Neural cell (in vitro differentiated cells): ENCODE measurements around the gene PRKCSH. TPM values are rescaled to one million over a fixed set of nuclear protein-coding genes. Genes with fewer than 3 reads are reported as not detected.

Experiments
- H2AFZ ChIP-seq: fragments of 200-600, 300-800 bp; sonication (generic), shearing (Covaris generic); 2 replicates; pipeline ENCODE4 v1.6.0; 2014; ENCODE audit warnings: low read depth, mild to moderate bottlenecking, antibody characterized with exemption, low read length, moderate library complexity
- H3F3A ChIP-seq: fragments of 200-600 bp; shearing (Covaris generic); 2 replicates; pipeline ENCODE4 v1.6.1; 2016; ENCODE audit warnings: mild to moderate bottlenecking, moderate library complexity, mixed read lengths, antibody characterized with exemption, low read length; ENCODE audit not compliant: insufficient read depth, poor library complexity, severe bottlenecking
- H3K27ac ChIP-seq: fragments of 200-600, 300-800 bp; sonication (generic), shearing (Covaris generic); 2 replicates; pipeline ENCODE4 v1.5.1; 2014; ENCODE audit warnings: mild to moderate bottlenecking, low read length, moderate library complexity
- H3K27me3 ChIP-seq: fragments of 300-800, 200-600 bp; sonication (generic), shearing (Covaris generic); 2 replicates; pipeline ENCODE4 v1.6.0; 2014; ENCODE audit warnings: mild to moderate bottlenecking, low read depth, low read length, moderate library complexity; ENCODE audit not compliant: insufficient read depth
- H3K36me3 ChIP-seq: fragments of 300-800, 200-600 bp; sonication (generic), shearing (Covaris generic); 2 replicates; pipeline ENCODE4 v1.5.1; 2014; ENCODE audit warnings: mild to moderate bottlenecking, antibody characterized with exemption, low read length, moderate library complexity; ENCODE audit not compliant: insufficient read depth
- H3K4me2 ChIP-seq: fragments of 300-800, 200-600 bp; sonication (generic), shearing (Covaris generic); 2 replicates; pipeline ENCODE4 v1.6.0; 2014; ENCODE audit warnings: mild to moderate bottlenecking, low read length
- H3K4me3 ChIP-seq: fragments of 300-800, 200-600 bp; sonication (generic), shearing (Covaris generic); 2 replicates; pipeline ENCODE4 v1.5.1; 2014; ENCODE audit warnings: mild to moderate bottlenecking, low read length, moderate library complexity
- H3K79me2 ChIP-seq: fragments of 200-600 bp; shearing (Covaris generic); replicated peaks from 2 replicates; pipeline ENCODE4 v1.6.0; 2014; ENCODE audit warnings: mild to moderate bottlenecking, low read length, moderate library complexity; ENCODE audit not compliant: insufficient read depth
- H3K9ac ChIP-seq: fragments of 300-800, 200-600 bp; sonication (generic), shearing (Covaris generic); 2 replicates; pipeline ENCODE4 v1.6.1; 2016; ENCODE audit warnings: mild to moderate bottlenecking, low read length, mixed read lengths
- H3K9me2 ChIP-seq: fragments of 200-600 bp; shearing (Covaris generic); 2 replicates; pipeline ENCODE4 v1.6.1; 2016; ENCODE audit warnings: mild to moderate bottlenecking, low read length, mixed read lengths; ENCODE audit not compliant: insufficient read depth
- H3K9me3 ChIP-seq: fragments of 200-600, 300-800 bp; sonication (generic), shearing (Covaris generic); 2 replicates; pipeline ENCODE4 v1.6.1; 2016; ENCODE audit warnings: mild to moderate bottlenecking, mixed run types, low read length, moderate library complexity, mixed read lengths
- H4K20me1 ChIP-seq: fragments of 200-600 bp; shearing (Covaris generic); 2 replicates; pipeline ENCODE4 v1.6.1; 2016; ENCODE audit warnings: mild to moderate bottlenecking, mixed run types; ENCODE audit not compliant: insufficient read depth
- EP300 ChIP-seq: fragments of 450-650 bp; conservative IDR thresholded peaks from 2 replicates; pipeline ENCODE4 v1.6.1; 2014; ENCODE audit warnings: antibody characterized with exemption, mild to moderate bottlenecking, moderate library complexity; ENCODE audit not compliant: poor library complexity, severe bottlenecking
- EZH2 ChIP-seq: fragments of 200-600, 300-800 bp; shearing (Covaris generic), sonication (generic); IDR thresholded peaks from 2 replicates; pipeline ENCODE4 v1.6.1; 2014; ENCODE audit warnings: antibody characterized with exemption, low read length, borderline replicate concordance, mild to moderate bottlenecking; ENCODE audit not compliant: insufficient read depth, poor library complexity, severe bottlenecking
- MXI1 ChIP-seq: fragments of 450-650 bp; conservative IDR thresholded peaks from 2 replicates; pipeline ENCODE4 v1.6.1; 2014; ENCODE audit warnings: antibody characterized with exemption, mild to moderate bottlenecking; ENCODE audit not compliant: poor library complexity, severe bottlenecking
- POLR2AphosphoS5 ChIP-seq: IDR thresholded peaks from 2 replicates; pipeline ENCODE4 v1.6.1; 2012
- RAD21 ChIP-seq: fragments of 450-650 bp; conservative IDR thresholded peaks from 2 replicates; pipeline ENCODE4 v1.6.1; 2014; ENCODE audit warnings: antibody characterized with exemption, mild to moderate bottlenecking, moderate library complexity
- SMC3 ChIP-seq: fragments of 450-650 bp; conservative IDR thresholded peaks from 2 replicates; pipeline ENCODE4 v1.6.1; 2014; ENCODE audit warnings: antibody characterized with exemption, mild to moderate bottlenecking, moderate library complexity; ENCODE audit not compliant: poor library complexity
- TAF1 ChIP-seq: IDR thresholded peaks from 2 replicates; pipeline ENCODE4 v1.6.1; 2012; ENCODE audit warnings: low read depth
- polyA plus RNA-seq: library from polyadenylated mRNA; depleted of rRNA; stranded (reverse); fragments of >200 nt; gene quantifications from 2 replicates; pipeline ENCODE4 v1.2.3, GENCODE V29; 2014
- TF ChIP-seq, protein P1 (sequence below): IDR thresholded peaks from 2 replicates; pipeline ENCODE4 v1.6.1; 2012; ENCODE audit warnings: borderline replicate concordance
- TF ChIP-seq, protein P2 (sequence below): fragments of 450-650 bp; IDR thresholded peaks from 2 replicates; pipeline ENCODE4 v1.5.1; 2014; ENCODE audit warnings: antibody characterized with exemption, mild to moderate bottlenecking, moderate library complexity; ENCODE audit not compliant: poor library complexity, severe bottlenecking

PRKCSH gene
- polyA plus RNA-seq, 1 donor from 2014 or later: 29.6 TPM

- no peaks in the 10 kb centered on the region for H3F3A ChIP-seq
- H3K9me2 ChIP-seq: no peaks in the 10 kb centered on the region
- H3K9ac ChIP-seq: no peak overlapping the region
- H3K27me3 ChIP-seq: no peaks in the 10 kb centered on the region
- no peak overlapping the region for H2AFZ ChIP-seq
- no peaks in the 10 kb centered on the region for H3K79me2 ChIP-seq
- H4K20me1 ChIP-seq: no peaks in the 10 kb centered on the region
- TF ChIP-seq MXI1: no peak
- no peak for TF ChIP-seq EP300
- TF ChIP-seq SMC3: no peak
- no peak for TF ChIP-seq EZH2
- TF ChIP-seq POLR2AphosphoS5: no peak
- TF ChIP-seq, protein P1, sequence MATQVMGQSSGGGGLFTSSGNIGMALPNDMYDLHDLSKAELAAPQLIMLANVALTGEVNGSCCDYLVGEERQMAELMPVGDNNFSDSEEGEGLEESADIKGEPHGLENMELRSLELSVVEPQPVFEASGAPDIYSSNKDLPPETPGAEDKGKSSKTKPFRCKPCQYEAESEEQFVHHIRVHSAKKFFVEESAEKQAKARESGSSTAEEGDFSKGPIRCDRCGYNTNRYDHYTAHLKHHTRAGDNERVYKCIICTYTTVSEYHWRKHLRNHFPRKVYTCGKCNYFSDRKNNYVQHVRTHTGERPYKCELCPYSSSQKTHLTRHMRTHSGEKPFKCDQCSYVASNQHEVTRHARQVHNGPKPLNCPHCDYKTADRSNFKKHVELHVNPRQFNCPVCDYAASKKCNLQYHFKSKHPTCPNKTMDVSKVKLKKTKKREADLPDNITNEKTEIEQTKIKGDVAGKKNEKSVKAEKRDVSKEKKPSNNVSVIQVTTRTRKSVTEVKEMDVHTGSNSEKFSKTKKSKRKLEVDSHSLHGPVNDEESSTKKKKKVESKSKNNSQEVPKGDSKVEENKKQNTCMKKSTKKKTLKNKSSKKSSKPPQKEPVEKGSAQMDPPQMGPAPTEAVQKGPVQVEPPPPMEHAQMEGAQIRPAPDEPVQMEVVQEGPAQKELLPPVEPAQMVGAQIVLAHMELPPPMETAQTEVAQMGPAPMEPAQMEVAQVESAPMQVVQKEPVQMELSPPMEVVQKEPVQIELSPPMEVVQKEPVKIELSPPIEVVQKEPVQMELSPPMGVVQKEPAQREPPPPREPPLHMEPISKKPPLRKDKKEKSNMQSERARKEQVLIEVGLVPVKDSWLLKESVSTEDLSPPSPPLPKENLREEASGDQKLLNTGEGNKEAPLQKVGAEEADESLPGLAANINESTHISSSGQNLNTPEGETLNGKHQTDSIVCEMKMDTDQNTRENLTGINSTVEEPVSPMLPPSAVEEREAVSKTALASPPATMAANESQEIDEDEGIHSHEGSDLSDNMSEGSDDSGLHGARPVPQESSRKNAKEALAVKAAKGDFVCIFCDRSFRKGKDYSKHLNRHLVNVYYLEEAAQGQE: no peak
- TF ChIP-seq TAF1: no peak
- TF ChIP-seq, protein P2, sequence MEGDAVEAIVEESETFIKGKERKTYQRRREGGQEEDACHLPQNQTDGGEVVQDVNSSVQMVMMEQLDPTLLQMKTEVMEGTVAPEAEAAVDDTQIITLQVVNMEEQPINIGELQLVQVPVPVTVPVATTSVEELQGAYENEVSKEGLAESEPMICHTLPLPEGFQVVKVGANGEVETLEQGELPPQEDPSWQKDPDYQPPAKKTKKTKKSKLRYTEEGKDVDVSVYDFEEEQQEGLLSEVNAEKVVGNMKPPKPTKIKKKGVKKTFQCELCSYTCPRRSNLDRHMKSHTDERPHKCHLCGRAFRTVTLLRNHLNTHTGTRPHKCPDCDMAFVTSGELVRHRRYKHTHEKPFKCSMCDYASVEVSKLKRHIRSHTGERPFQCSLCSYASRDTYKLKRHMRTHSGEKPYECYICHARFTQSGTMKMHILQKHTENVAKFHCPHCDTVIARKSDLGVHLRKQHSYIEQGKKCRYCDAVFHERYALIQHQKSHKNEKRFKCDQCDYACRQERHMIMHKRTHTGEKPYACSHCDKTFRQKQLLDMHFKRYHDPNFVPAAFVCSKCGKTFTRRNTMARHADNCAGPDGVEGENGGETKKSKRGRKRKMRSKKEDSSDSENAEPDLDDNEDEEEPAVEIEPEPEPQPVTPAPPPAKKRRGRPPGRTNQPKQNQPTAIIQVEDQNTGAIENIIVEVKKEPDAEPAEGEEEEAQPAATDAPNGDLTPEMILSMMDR: no peak
- no peak for TF ChIP-seq RAD21
- no peaks in the 10 kb centered on the region for H3K36me3 ChIP-seq
- no peak overlapping the region for H3K27ac ChIP-seq
- no peak overlapping the region for H3K4me3 ChIP-seq
- no peak overlapping the region for H3K4me2 ChIP-seq
- no peaks in the 10 kb centered on the region for H3K9me3 ChIP-seq
These were observed 30.7 kb upstream of the PRKCSH start for GRCh38 chr19:11404588-11405222.

DNA sequence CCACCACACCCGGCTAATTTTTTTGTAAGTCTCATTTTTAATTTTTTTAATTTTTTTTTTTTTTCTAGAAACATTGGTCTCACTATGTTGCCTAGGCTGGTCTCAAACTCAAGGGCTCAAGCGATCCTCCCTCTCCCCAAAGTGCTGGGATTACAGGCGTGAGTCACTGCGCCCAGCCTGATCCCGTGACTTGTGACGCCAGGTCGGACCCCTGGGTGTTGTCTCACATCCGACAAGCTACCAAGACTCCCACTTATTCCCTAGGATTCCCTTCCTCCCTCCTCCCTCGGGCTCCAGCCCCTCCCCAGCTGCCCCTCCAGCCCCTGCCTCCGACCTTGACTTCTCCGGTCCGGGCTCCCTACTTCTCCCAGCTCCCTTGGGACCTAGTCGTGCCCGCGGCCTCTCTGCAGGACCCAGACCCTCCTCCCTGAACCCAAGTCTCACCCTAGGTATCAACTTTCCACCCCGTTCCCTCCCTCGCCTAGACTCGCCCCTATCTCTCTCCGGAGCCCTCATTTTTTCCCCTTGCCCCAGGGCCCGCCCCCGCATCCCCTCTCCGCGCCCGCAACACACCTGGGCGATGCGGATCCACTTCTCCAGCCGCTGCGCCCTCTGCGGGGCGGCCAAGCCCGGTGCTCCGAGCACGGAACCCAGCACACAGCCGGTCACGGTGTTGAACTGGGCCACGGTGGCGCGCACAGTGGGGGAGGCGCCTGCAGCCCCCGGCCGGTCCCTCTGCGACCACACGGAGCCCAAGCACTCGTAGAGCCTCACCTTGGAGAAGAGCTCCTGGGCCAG, 29.4 kb upstream of the PRKCSH start:
- no peak overlapping the region for H3K27ac ChIP-seq
- H4K20me1 ChIP-seq: no peaks in the 10 kb centered on the region
- no peaks in the 10 kb centered on the region for H3K36me3 ChIP-seq
- H3K79me2 ChIP-seq: no peaks in the 10 kb centered on the region
- H3K4me3 ChIP-seq: no peak overlapping the region
- no peaks in the 10 kb centered on the region for H3K9me3 ChIP-seq
- H2AFZ ChIP-seq: no peak overlapping the region
- TF ChIP-seq TAF1 (no peak), MXI1 (no peak), POLR2AphosphoS5 (no peak), EZH2 (no peak), RAD21 (no peak), SMC3 (no peak), EP300 (no peak)
- TF ChIP-seq, protein P1: no peak
- TF ChIP-seq, protein P2: no peak
- no peaks in the 10 kb centered on the region for H3F3A ChIP-seq
- H3K27me3 ChIP-seq: no peaks in the 10 kb centered on the region
- H3K4me2 ChIP-seq: no peak overlapping the region
- H3K9me2 ChIP-seq: no peaks in the 10 kb centered on the region
- no peak overlapping the region for H3K9ac ChIP-seq
